ENCODE measurements around the gene SEC22B.
"Not testable (repeated sequence)": the region's sequence is repeated elsewhere in the genome, so short reads cannot be mapped to it uniquely, and the experiment has no call there.

SEC22B gene

GRCh38 chr1:120144626-120145025 is 31.7 kb downstream of the SEC22B start:
- DNase-seq: not testable (repeated sequence)

DNA sequence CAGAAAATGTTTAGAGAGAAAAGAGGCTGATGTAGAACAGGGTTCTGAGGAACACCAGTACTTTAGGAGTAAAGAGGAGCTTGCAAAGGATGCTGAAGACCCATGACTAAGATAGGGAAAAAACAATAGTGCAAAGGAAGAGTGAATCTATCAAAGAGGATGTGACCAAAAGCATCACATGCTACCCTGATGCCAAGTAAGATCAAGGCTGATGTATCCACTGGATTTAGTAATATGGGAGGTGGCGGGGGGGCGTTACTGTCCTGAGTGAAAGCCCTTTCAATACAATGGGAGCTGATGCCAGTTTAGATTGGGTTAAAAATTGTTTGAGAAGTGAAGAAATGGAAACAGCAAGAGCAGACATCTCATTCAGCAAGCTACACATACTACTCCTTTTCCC is 32.2 kb downstream of the SEC22B start:
- DNase-seq: peak in 1 of 5 donors; percentile 25

- peak in 1 of 5 donors; percentile 33 for DNase-seq
Measured at GRCh38 chr1:120143334-120143733, 33.0 kb downstream of the SEC22B start.

DNA sequence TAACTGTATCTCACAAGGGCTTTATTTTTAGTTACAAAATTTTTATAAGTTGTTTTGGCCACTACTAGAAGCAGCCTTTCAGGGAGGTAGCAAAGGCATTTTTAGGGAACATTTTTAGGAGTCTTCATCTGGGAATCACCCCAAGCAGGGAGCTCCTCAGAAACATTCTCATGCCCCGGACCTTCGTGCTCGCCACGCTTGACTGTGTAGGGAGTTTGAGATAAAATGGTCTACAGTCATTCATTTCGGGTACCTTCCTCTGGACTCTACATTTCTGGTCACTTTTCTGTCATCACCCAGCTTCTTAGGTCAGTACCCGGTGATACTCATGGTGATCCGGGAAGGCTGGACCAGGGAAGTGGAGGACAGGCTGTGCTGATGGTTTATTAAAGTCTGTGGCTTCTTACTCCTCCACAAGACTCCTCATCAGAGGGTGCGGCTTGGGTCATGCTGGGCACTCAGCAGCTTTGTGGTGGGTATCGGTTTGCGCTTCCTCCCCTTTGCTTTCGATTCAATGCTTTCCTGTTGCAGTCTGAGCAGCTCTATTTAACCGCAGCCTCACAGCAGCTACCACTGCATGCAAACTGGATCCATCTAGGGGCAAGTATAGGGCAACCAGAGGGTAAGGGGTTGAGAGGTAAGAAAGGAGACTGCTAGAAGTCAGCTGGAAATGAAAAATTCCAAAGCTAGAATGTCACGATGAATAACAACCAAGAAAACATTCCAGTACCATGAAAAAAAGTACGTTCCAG is 33.6 kb downstream of the SEC22B start:
- peak; percentile 10 to 90 (median 24) for DNase-seq

DNA sequence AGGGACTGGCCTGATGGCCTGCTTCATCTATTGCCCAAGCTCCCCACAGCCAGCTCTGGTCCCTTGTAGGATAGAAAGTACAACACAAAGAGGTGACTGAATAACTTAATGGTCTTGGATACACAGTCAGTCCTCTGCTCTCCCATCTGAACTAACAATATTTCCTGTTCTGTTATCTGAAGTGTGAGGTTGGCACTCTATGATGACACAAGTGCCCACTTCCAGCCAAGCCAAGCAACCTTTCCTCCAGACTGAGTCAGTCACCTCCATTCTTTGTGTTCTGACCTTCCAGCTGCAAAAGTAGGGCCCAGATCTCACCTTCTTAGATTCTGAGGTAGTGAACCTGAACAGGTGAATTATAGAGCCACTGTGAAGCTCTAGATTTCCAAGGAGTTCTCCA is 34.5 kb downstream of the SEC22B start:
- DNase-seq: not testable (repeated sequence)

DNA sequence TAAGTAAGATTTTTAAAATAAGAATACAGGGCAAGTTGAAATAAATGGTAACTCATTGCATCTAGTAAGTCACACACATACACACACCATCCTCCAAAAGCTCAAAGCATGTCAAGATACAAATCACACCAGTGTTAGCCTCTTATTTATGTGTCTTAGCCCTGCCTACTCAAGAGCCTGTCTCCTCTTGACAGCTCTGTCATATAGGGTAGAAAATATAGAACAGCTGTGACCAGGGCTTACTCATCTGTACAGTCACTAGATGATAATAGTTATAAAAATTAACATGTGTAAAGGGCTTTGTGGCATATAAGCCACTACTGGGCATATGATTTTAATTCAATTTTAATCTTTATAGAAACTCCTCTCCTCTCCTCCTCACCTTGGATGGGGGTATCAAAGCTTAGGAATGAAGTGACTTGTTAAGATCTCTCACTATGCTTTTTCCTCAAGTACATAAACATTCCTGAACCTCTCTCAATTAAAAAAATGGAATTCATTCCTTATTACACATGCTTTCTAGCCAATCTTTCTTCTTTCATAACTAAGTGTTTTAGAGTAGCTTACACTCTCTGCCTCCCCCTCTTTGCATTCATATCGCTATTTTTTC is 35.6 kb downstream of the SEC22B start:
- not testable (repeated sequence) for DNase-seq

DNA sequence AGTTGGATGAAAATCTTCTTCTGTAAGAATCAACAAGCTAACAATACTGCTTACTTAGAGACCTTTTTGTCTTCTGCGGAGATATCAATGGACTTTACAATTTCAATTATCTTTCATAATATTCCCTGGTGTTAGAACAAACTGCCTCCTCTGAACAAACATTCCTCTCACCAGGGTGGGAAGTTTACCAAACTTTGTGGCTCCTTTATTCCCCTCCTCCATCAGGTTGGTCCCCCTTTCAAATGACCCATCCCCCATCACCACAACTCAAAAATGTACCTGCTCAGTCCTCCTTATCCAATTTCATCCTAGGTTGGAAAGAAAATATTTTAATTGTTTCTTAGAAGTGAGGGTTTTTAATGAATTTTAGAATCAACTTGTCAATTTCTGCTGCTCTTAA is 40.2 kb downstream of the SEC22B start:
- DNase-seq: not testable (repeated sequence)

GRCh38 chr1:120133928-120134325 is 42.4 kb downstream of the SEC22B start:
- DNase-seq: not testable (repeated sequence)

DNA sequence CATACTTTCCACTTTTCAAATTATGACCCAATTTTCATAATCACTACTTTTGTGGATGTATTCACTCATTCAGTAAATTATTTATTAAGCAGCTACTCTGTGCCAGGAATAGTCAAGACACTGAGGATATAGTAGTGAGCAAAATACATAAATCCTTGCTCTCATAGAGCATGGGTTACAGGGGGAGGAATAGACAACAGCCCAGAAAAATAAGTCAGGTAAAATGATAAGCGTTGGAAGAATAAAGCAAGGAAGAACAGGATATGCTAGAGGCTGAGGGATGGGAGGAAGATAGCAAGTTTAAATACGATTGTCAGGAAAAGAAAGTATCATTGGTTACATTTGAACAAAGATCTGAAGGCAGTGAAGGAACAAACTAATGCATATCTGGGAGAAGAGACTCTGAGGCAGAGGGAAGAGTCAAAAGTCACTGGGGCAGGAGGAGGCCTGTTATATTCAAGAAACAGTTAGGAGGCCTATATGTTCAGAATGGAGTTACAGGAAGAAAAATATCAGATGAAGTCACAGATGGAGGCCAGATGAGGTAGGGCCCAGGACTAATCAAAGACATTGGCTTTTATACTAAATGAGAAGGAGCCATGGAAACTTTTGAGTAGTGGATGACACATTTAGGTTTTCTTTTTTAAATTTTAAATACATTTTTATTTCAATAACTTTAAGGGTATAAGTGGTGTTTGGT is 42.9 kb downstream of the SEC22B start:
- no peak for DNase-seq

GRCh38 chr1:120132406-120132763 is 43.9 kb downstream of the SEC22B start:
- DNase-seq: not testable (repeated sequence)

- DNase-seq: not testable (repeated sequence)
Measured at GRCh38 chr1:120131611-120132405, 44.5 kb downstream of the SEC22B start.

DNA sequence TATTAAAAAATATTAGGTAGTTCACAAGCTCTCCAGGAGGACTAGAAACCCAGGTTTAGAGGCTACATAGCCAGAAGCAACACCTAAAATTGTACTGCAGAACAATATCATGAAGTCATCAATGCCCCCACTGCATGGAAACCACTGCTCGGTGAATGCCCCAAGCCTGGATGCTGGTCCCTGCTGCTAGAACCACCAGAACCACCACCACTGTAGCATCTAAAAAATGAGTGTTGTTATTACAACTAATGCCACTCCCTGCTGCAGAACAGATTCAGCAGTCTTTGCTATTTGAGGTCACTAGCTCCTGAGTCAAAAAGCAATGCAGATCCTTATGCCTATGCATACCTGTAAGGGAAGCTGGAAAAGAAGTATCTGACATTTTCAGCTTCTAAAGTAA is 48.4 kb downstream of the SEC22B start:
- DNase-seq: not testable (repeated sequence)

DNA sequence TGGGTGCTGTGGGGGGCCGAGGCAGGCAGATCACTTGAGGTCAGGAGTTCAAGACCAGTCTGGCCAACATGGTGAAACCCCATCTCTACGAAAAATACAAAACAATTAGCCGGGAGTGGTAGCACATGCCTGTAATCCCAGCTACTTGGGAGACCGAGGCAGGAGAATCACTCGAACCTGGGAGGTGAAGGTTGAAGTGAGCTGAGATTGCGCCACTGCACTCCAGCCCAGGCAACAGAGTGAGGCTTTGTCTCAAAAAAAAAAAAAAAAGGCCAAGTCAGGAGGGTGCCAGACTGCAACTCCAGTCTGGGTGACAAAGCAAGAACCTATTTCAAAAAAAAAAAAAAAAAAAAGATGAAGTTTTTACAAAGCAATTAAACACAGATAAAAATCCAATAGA is 50.1 kb downstream of the SEC22B start:
- DNase-seq: not testable (repeated sequence)

DNA sequence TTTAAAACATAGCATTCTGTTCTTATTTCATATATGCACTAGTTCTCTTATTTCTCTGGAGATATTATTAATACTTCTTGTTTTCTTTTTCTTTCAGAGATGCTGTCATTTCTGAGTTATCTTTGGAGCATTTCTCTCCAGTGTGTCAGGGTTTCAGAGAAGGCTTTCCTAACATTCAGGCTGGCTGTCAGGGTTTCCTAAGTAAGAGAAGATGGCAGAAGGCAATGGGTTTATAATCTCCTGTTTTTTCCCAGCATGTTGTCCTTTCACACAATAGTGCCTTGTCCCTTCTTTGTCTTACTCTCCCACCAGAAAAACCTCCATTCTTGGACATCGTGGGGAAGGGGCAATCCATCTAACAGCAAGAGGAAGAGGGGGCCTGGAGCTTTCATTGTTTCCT is 51.7 kb downstream of the SEC22B start:
- DNase-seq: not testable (repeated sequence)

DNA sequence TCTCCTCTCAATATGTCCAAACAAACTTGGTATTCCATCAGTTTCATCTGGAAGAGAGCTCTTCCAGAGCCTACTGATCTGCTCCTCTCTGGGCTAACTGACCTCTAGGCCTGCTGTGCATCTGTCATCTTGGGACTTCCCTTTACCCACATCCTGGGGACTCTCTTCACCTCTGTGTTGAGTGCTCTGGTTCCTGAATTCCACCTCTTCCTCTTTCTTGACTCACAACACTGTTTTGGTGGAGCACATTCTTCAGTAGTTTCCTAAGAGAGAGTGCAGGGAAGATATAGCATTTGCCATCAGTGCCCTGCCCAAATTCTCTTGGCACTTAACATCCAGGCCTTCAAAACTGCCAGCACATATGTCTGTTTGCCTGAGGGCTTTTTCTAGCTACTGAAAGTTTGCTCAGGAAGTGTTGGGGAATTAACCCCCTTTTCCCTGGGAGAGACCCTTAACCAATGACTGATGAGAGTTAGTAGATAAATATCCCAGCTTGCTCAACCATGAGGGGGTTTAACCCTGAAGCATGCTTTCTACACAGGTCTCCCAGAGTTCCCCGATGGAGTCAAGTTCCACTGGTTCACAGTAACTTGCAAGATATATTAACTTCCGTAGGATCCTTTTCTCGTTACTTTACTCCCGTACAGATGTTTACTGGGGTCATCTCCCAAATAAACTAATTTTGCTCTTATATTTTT is 52.4 kb downstream of the SEC22B start:
- not testable (repeated sequence) for DNase-seq

DNA sequence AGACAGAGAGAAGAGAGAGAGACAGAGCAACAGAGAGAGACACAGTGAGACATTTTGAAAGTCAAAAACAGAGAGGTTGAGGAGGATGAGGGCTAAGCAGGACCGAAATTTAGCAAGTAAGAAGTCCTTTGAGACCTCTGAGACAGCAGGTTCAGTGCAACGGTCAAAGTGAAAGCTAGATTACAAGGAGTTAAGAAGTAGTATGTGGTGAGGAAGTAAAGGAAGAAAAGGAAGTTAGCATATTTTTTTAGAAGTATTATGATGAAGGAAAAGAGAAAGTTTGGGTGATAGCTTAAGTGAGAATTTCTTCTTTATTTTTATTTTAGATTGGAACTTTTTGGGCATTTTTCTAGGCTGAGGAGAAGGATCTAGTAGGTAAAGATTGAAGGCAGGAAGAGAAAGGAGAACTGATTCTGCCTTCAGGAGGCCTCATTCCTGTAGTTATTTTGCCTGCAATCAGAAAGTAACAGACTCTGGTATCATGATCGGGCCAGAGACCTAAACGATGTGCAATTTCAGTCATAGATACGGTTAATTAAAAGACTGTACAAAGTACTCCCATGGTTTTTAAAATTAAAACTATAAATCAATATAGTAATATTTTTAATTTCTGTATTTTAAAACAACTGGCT is 53.9 kb downstream of the SEC22B start:
- DNase-seq: not testable (repeated sequence)

- DNase-seq: not testable (repeated sequence)
Measured at GRCh38 chr1:120121830-120122229, 54.5 kb downstream of the SEC22B start.

- not testable (repeated sequence) for DNase-seq
Measured at GRCh38 chr1:120120525-120120924, 55.8 kb downstream of the SEC22B start.

DNA sequence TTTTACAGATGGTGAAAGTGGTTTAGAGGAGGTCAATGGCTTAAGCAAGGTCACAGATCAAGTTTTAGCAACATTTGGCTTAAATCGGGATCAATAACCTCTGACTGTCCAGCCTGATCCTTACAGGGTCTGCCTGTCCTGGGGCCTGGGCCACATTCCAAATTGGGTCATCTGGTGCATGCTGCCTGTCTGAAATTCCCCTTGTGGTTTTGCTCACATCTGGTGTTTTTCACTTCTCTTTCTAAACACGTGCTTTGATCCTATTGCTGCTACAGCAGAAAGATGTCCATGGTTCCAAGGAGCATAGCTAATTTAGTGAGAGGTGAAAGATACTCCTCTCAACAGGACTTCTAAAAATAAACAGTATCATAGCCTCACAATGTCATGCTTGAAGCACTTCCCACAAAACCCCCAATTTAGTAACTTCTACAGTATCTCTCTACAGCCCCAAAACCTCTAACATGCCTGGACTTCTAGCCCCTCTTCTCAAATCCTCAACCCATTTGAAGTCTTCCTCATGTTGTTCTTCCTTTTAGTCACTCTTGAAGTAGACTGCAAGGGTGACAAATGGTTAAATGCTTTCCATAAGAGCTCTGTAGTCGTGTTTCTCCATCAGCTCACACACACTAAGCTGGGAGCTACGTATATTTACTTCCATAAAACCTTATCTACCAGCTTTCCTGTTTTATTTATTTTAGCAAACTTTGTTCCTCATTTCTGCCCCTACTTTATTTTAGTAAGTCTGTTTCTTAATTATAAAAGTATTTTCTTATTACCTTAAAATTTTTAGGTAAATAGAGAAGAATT is 58.7 kb downstream of the SEC22B start:
- DNase-seq: not testable (repeated sequence)

DNA sequence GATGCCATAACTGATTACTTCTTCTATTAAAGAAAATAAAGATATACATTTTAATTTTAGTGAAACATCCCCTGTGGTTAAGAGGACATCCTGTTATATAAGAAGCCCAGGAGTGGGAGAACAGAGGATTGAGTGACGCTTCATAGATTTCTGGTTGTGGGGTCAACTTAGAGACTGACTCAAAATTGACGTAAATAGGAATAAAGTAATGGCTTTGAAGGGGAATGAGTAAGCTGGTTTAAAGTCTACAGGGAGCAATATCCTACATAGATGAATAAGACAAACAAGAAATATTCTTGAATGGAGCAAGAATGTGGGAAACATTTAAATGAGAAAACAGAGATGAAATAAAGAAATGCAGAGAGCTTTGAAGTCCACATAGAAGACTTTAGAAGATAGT is 60.2 kb downstream of the SEC22B start:
- DNase-seq: not testable (repeated sequence)

DNA sequence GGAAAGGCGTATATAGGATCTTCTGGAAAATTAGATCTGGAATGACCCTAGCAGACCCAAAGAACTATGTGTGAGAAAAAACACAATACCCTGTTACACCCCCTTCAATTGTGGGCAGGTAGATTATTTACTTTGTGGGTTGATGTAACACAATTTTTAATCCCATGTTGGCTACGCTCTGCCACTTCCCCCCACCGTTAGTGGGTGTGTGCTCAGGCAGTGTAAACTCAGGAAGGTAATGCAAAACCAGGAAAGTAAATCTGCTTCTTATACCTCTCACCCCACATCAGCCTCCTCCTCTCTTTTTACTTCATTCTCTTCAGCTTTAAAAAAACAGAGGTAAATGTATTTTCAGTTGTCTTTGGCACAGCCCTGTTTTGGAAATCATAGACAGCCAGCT is 63.2 kb downstream of the SEC22B start:
- not testable (repeated sequence) for DNase-seq

All from T-helper 1 cell (primary cell).